T-cell (primary cell): ENCODE data around the gene TAOK1. TPM values are rescaled to one million over a fixed set of nuclear protein-coding genes. Genes with fewer than 3 reads are reported as not detected.
A peak's percentile ranks its signal among the peaks of the same experiment; 100 is the strongest.

Experiments
- ATAC-seq, 4 experiments: fragments of 200-7000 bp in 3 of 4; fragments of 150-1000 bp in 1 of 4; cut with Tn5 transposase; replicated peaks in 1 of 4; 1 replicate in 3 of 4; 2 replicates in 1 of 4; pipeline ENCODE4 v1.10.0; 2021; ENCODE audit warnings: moderate library complexity in 3 of 4, mild to moderate bottlenecking in 2 of 4, moderate number of reproducible peaks in 1 of 4
- CTCF ChIA-PET, 2 donors: fragments of 300-600 bp; sonication (Branson Sonifier 250); formaldehyde crosslinking; loops; one replicate each; lab custom pipeline; 2022; ENCODE audit warnings: antibody characterized with exemption in 2 of 2; lab: Charles Lee
- POLR2A ChIA-PET, 2 donors: fragments of 300-600 bp; sonication (Branson Sonifier 250); formaldehyde crosslinking; loops; one replicate each; lab custom pipeline; 2022; ENCODE audit warnings: antibody characterized with exemption in 2 of 2; lab: Charles Lee
- DNase-seq, 35 experiments: peaks; one replicate each; pipeline versions ENCODE4 v3.0.0 to v3.0.0-alpha.2; 2013 to 2023
- H3K27ac ChIP-seq: one replicate; pipeline ENCODE4 v1.5.1; 2013; ENCODE audit warnings: low read length
- H3K27me3 ChIP-seq, 2 experiments: replicated peaks in 1 of 2; 1 replicate in 1 of 2; 2 replicates in 1 of 2; pipeline versions ENCODE4 v1.6.1 to v1.7.0; 2013; ENCODE audit warnings: low read length in 1 of 2, mixed read lengths in 1 of 2; ENCODE audit not compliant: control insufficient read depth in 2 of 2, insufficient read depth in 2 of 2; ENCODE audit errors: extremely low read depth in 1 of 2
- H3K36me3 ChIP-seq, 2 donors: 1 replicate in 1 of 2; 2 replicates in 1 of 2; pipeline versions ENCODE4 v1.6.1 to v1.7.0; 2013; ENCODE audit warnings: low read length in 1 of 2; ENCODE audit not compliant: control insufficient read depth in 2 of 2, insufficient read depth in 1 of 2; ENCODE audit errors: extremely low read depth in 1 of 2
- H3K4me1 ChIP-seq, 2 experiments: 1 replicate in 1 of 2; 2 replicates in 1 of 2; pipeline versions ENCODE4 v1.6.1 to v1.7.0; 2013; ENCODE audit warnings: low read length in 2 of 2, mixed read lengths in 1 of 2; ENCODE audit not compliant: insufficient read depth in 2 of 2, control insufficient read depth in 1 of 2; ENCODE audit errors: extremely low read depth in 1 of 2
- H3K4me3 ChIP-seq, 2 donors: 1 replicate in 1 of 2; 2 replicates in 1 of 2; pipeline versions ENCODE4 v1.5.1 to v1.7.0; 2013; ENCODE audit warnings: mild to moderate bottlenecking in 2 of 2, low read length in 1 of 2, moderate library complexity in 1 of 2; ENCODE audit not compliant: control insufficient read depth in 1 of 2; ENCODE audit errors: extremely low read depth in 1 of 2
- H3K9me3 ChIP-seq: 2 replicates; pipeline ENCODE4 v1.7.0; 2013
- H3K27ac Mint-ChIP-seq, 2 donors: one replicate each; pipeline ENCODE4 v1.8.0; 2020 to 2021; ENCODE audit warnings: mild to moderate bottlenecking in 2 of 2, mixed read lengths in 2 of 2
- H3K27me3 Mint-ChIP-seq, 2 donors: one replicate each; pipeline ENCODE4 v1.8.0; 2021 to 2022; ENCODE audit warnings: mixed read lengths in 2 of 2
- H3K36me3 Mint-ChIP-seq: one replicate; pipeline ENCODE4 v1.8.0; 2021; ENCODE audit warnings: mixed read lengths
- H3K4me1 Mint-ChIP-seq, 3 donors: one replicate each; pipeline ENCODE4 v1.8.0; 2020 to 2022; ENCODE audit warnings: mixed read lengths in 3 of 3, mild to moderate bottlenecking in 1 of 3
- H3K4me3 Mint-ChIP-seq, 3 donors: one replicate each; pipeline ENCODE4 v1.8.0; 2020 to 2022; ENCODE audit warnings: mild to moderate bottlenecking in 3 of 3, mixed read lengths in 3 of 3, moderate library complexity in 3 of 3
- H3K9me3 Mint-ChIP-seq, 3 donors: one replicate each; pipeline ENCODE4 v1.8.0; 2020 to 2022; ENCODE audit warnings: mixed read lengths in 3 of 3
- WGBS: methylation state at CpG from one replicate; pipeline ENCODE4 v1.1.5; 2013; ENCODE audit warnings: missing lambda C conversion rate; ENCODE audit not compliant: insufficient coverage; 5-methylcytosine and 5-hydroxymethylcytosine counted together
- total RNA-seq, 35 experiments: library from RNA in 6 of 35; stranded (reverse) in 6 of 35; fragments of 120-200 nt in 1 of 35; gene quantifications; one replicate each; pipeline versions ENCODE4 v1.2.1 to v1.2.4 and lab custom pipeline; 2013 to 2026

Gene TAOK1
- total RNA-seq, 5 donors from 2014 or later (not counting 1 experiment from before 2014, with no cell fraction given): 57.7 to 63.4 (median 61.7) TPM

DNA sequence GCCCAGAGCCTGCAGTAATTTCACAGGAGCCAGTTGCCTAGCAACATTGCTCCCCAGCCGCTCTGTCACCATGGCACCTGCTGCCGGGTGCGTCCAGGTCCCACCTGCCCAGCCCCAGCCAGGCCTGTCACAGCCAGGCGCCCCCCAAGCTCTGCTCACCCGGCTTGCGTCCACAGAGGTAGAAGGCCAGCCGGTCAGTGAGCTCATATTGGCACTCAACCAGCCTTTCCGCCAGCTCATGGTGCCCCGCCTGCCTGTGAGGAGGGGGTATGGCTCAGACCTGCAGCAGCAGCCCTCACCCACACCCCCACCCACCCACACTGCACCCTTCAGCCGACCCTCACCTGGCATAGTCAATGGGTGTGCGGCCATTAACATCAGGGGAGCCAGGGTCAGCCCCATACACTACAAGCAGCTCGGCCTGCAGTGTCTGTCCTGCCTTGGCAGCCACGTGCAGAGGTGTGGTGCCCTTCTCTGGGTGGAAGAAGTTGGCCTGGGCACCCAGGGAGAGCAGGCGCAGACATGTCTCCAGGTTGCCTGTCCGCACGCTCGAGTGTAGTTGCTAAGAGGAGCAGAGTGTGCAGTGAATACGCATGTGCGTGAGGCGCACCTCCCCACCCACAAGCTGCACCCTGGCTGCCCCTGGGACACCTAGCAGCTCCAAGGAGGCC is 191.6 kb downstream of the TAOK1 start:
- H3K4me3 ChIP-seq: no peak overlapping the region
- Mint-ChIP-seq H3K36me3 (peaks cover 15% of the 10 kb centered on the region), H3K4me1 (peaks cover 34 to 40% (median 39%) of the 10 kb centered on the region in 3 donors), H3K27me3 (no peaks in the 10 kb centered on the region), H3K9me3 (no peaks in the 10 kb centered on the region), H3K4me3 (no peak overlapping the region), H3K27ac (peak overlapping the region in 1 of 2 donors; percentile 39)
- 94% methylated on average over 10 of the region's 20 CpGs for WGBS
- peaks cover 9 to 41% of the 10 kb centered on the region in 2 experiments for H3K4me1 ChIP-seq
- DNase-seq (no peak), ATAC-seq (no peak)
- POLR2A ChIA-PET: no interaction called here
- H3K27me3 ChIP-seq: no peaks in the 10 kb centered on the region
- H3K9me3 ChIP-seq: no peaks in the 10 kb centered on the region
- H3K27ac ChIP-seq: no peak overlapping the region
- peaks cover 21 to 56% of the 10 kb centered on the region in 2 donors for H3K36me3 ChIP-seq
- CTCF ChIA-PET: interaction anchor here (0.5 to 2.0 kb wide), 10 partner anchors 9 to 99 kb away, joined by 3 to 14 read pairs (median 4); partner anchors contain the start of gene ANKRD13B (in 1 of the 2)

DNA sequence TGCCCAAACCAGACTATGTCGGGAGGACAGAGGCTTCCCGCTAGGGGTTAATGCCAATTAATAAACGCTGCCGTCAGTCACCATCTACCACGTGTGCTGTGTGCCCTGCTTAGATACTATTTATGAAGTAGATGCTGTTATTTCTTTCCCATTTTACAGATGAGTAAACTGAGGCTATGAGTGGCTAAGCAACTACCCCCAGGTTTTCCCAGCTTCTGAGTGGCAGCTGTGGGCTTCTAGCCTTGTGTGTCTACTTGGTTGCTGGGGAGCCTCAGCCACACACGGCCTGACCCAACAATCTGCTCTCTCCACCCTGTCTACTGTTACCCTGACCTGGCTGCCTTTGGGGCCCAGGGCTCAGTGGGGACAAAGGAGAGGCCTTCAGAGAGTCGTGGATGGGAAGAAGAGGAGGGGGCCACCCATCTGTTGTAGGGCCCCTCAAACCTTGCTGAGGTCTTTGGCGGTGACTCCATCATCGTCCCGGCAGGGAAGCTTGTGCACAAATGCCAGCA is 192.1 kb downstream of the TAOK1 start:
- no peak overlapping the region for H3K4me3 Mint-ChIP-seq
- Histone ChIP-seq H3K27ac (no peak overlapping the region), H3K27me3 (no peaks in the 10 kb centered on the region), H3K9me3 (no peaks in the 10 kb centered on the region), H3K36me3 (peaks cover 20 to 50% of the 10 kb centered on the region in 2 donors), H3K4me1 (peaks cover 9 to 47% of the 10 kb centered on the region in 2 experiments), H3K4me3 (no peak overlapping the region)
- no peaks in the 10 kb centered on the region for H3K27me3 Mint-ChIP-seq
- peaks cover 15% of the 10 kb centered on the region for H3K36me3 Mint-ChIP-seq
- ATAC-seq (no peak), DNase-seq (no peak)
- H3K4me1 Mint-ChIP-seq: peaks cover 40 to 45% (median 43%) of the 10 kb centered on the region in 3 donors
- no peaks in the 10 kb centered on the region for H3K9me3 Mint-ChIP-seq
- 100% methylated on average over 1 of the region's 10 CpGs for WGBS
- CTCF ChIA-PET: interaction anchor here (0.6 to 1.7 kb wide), 2 partner anchors 35 to 99 kb away, joined by 3 to 5 read pairs; no protein-coding TSS in a partner anchor
- peak overlapping the region; percentile 39 to 57 for H3K27ac Mint-ChIP-seq
- POLR2A ChIA-PET: no interaction called here

DNA sequence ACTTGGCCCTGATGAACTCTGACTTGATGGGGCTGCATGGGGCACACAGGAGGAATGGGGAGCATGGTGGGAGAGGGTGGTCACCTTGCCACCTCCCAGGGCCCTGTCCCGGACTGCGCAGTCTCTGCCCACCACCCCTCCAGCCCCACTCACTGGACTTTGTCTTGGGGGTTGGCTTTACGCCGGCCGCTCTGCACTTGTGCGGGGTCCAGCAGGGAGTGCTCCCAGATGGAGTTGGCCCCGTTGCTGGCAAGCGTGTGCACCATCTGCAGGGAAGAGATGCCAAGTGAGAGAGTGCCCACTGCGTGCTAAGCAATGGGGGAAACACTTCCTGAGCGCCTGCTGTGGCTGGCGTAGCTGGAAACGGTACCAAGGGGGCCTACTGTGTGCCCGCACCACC is 192.6 kb downstream of the TAOK1 start:
- ChIA-PET CTCF (interaction anchor here in 1 of 2 donors (0.7 kb wide), 1 partner anchor 411 kb away, joined by 3 read pairs; no protein-coding TSS in a partner anchor), POLR2A (no interaction called here)
- no peaks in the 10 kb centered on the region for H3K27me3 ChIP-seq
- H3K36me3 ChIP-seq: peaks cover 16 to 45% of the 10 kb centered on the region in 2 donors
- no peak for DNase-seq
- peaks cover 13 to 52% of the 10 kb centered on the region in 2 experiments for H3K4me1 ChIP-seq
- H3K27ac ChIP-seq: no peak overlapping the region
- Mint-ChIP-seq H3K4me1 (peaks cover 44 to 50% (median 48%) of the 10 kb centered on the region in 3 donors), H3K9me3 (no peaks in the 10 kb centered on the region), H3K27me3 (no peaks in the 10 kb centered on the region), H3K36me3 (peaks cover 15% of the 10 kb centered on the region), H3K27ac (peak overlapping the region in 1 of 2 donors; percentile 52), H3K4me3 (no peak overlapping the region)
- 91% methylated on average over 6 of the region's 13 CpGs for WGBS
- no peaks in the 10 kb centered on the region for H3K9me3 ChIP-seq
- ATAC-seq: no peak
- no peak overlapping the region for H3K4me3 ChIP-seq

GRCh38 chr17:29583324-29584248 is 193.4 kb downstream of the TAOK1 start:
- WGBS: 93% methylated on average over 14 of the region's 16 CpGs
- H3K36me3 ChIP-seq: peaks cover 15 to 37% of the 10 kb centered on the region in 2 donors
- peaks cover 14 to 60% of the 10 kb centered on the region in 2 experiments for H3K4me1 ChIP-seq
- Mint-ChIP-seq H3K36me3 (peaks cover 13% of the 10 kb centered on the region), H3K27ac (peak overlapping the region; percentile 73 to 86), H3K27me3 (no peaks in the 10 kb centered on the region), H3K4me1 (peaks cover 51 to 55% (median 55%) of the 10 kb centered on the region in 3 donors), H3K4me3 (no peak overlapping the region), H3K9me3 (no peaks in the 10 kb centered on the region)
- ChIA-PET CTCF (interaction anchor here (0.7 to 1.6 kb wide), 3 partner anchors 32 to 412 kb away, joined by 3 read pairs; no protein-coding TSS in a partner anchor), POLR2A (interaction anchor here in 1 of 2 donors (0.6 kb wide), 1 partner anchor 290 kb away, joined by 3 read pairs; no protein-coding TSS in a partner anchor)
- H3K4me3 ChIP-seq: no peak overlapping the region
- no peaks in the 10 kb centered on the region for H3K9me3 ChIP-seq
- no peaks in the 10 kb centered on the region for H3K27me3 ChIP-seq
- DNase-seq (no peak), ATAC-seq (no peak)
- H3K27ac ChIP-seq: no peak overlapping the region

DNA sequence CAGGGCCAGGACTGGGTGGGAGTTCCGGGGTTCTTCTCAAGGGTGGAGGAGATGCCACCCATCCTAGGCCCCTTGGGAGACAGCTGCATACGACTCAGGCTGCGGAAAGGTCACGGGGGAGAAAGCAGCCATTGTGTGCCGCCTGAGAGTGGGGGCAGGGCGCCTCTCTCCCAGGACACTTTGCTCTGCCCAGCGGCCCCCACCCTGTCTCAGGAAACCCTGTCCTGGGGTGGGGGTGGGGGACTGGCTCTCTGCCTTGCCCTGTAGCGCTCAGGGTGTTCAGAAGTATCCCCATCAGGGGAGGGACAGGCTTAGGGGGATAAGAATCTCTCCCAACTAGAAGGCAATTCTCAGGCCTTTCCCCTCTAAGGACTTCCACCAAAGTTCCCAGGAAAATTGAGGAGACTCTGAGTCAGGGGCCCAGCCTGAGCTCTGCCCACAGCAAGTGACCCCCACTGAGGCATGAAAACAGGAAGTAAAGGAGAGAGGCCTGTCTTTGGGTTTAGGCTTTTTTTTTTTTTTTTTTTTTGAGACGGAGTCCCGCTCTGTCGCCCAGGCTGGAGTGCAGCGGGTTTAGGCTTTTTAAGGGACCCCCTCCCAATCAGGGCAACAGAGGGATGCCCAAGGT is 194.4 kb downstream of the TAOK1 start:
- H3K27me3 Mint-ChIP-seq: no peaks in the 10 kb centered on the region
- Histone ChIP-seq H3K27ac (peak overlapping the region; percentile 26), H3K9me3 (no peaks in the 10 kb centered on the region), H3K4me3 (peak overlapping the region in 1 of 2 donors; percentile 56), H3K4me1 (peaks cover 14 to 62% of the 10 kb centered on the region in 2 experiments), H3K27me3 (no peaks in the 10 kb centered on the region), H3K36me3 (peaks cover 15 to 27% of the 10 kb centered on the region in 2 donors)
- no peak for ATAC-seq
- POLR2A ChIA-PET: no interaction called here
- H3K36me3 Mint-ChIP-seq: peaks cover 10% of the 10 kb centered on the region
- H3K4me1 Mint-ChIP-seq: peaks cover 51 to 55% (median 55%) of the 10 kb centered on the region in 3 donors
- no peak overlapping the region for H3K4me3 Mint-ChIP-seq
- no peaks in the 10 kb centered on the region for H3K9me3 Mint-ChIP-seq
- peak overlapping the region; percentile 76 to 86 for H3K27ac Mint-ChIP-seq
- 100% methylated on average over 3 of the region's 12 CpGs for WGBS
- no peak for DNase-seq
- CTCF ChIA-PET: interaction anchor here (0.7 to 1.6 kb wide), 3 partner anchors 31 to 757 kb away, joined by 3 to 5 read pairs (median 3); no protein-coding TSS in a partner anchor
